ENCODE results near the gene CCDC102B.

- TF ChIP-seq POLR2AphosphoS5 (IDR thresholded peaks at IDR 0.05), result no peak
- no peak for TF ChIP-seq CTCF (IDR thresholded peaks at IDR 0.05)
- TF ChIP-seq POLR2A (IDR thresholded peaks at IDR 0.05), result no peak
Measured at GRCh38 chr18:69088973-69089372, 291.1 kb downstream of the CCDC102B start.
